GM18873 (cell line): ENCODE measurements around the gene PSMC3IP.

Experiments
- ATAC-seq: cut with Tn5 transposase; IDR thresholded peaks from one replicate; pipeline ENCODE4 v1.9.1; 2021; ENCODE audit warnings: mild to moderate bottlenecking, moderate library complexity, moderate number of reproducible peaks; ENCODE audit not compliant: unreplicated experiment, low FRiP score

Gene PSMC3IP

GRCh38 chr17:42586514-42587230, 9.1 kb upstream of the PSMC3IP start:
- no peak for ATAC-seq

- no peak for ATAC-seq
Measured at GRCh38 chr17:42585353-42585752, 7.8 kb upstream of the PSMC3IP start.

- ATAC-seq = no peak
Measured at GRCh38 chr17:42584880-42585279, 7.4 kb upstream of the PSMC3IP start.

GRCh38 chr17:42581744-42582270, 4.3 kb upstream of the PSMC3IP start:
- ATAC-seq = no peak

- ATAC-seq = no peak
Measured at GRCh38 chr17:42579794-42580551, 2.4 kb upstream of the PSMC3IP start.

GRCh38 chr17:42578282-42578869, 847 bp upstream of the PSMC3IP start:
- peak; percentile 51 for ATAC-seq

GRCh38 chr17:42577140-42577531, 393 bp downstream of the PSMC3IP start:
- no peak for ATAC-seq

- ATAC-seq = no peak
Measured at GRCh38 chr17:42574463-42574862, 3.1 kb downstream of the PSMC3IP start.

GRCh38 chr17:42573095-42573494, 4.4 kb downstream of the PSMC3IP start:
- ATAC-seq = no peak

GRCh38 chr17:42571435-42572225, 5.9 kb downstream of the PSMC3IP start:
- no peak for ATAC-seq

GRCh38 chr17:42568341-42569111, 9.0 kb downstream of the PSMC3IP start:
- ATAC-seq = no peak

- ATAC-seq = no peak
Measured at GRCh38 chr17:42566883-42567573, 10.5 kb downstream of the PSMC3IP start, which contains the start of gene MLX. MLX (plus strand) TSS chr17:42567100; CDS start chr17:42567125, 25 bp downstream.

GRCh38 chr17:42566215-42566882, 11.2 kb downstream of the PSMC3IP start:
- no peak for ATAC-seq

- ATAC-seq = no peak
Measured at GRCh38 chr17:42565523-42566214, 11.9 kb downstream of the PSMC3IP start.

GRCh38 chr17:42564815-42565522, 12.6 kb downstream of the PSMC3IP start:
- no peak for ATAC-seq

GRCh38 chr17:42563950-42564349, 13.6 kb downstream of the PSMC3IP start:
- ATAC-seq = no peak

GRCh38 chr17:42563543-42563942, 14.0 kb downstream of the PSMC3IP start:
- ATAC-seq = no peak
